Measurements from ENCODE around the gene OAF. TPM values are rescaled to one million over a fixed set of nuclear protein-coding genes. Genes with fewer than 3 reads are reported as not detected.

The OAF gene
- total RNA-seq, 1 donor from 2014 or later, result 40.2 TPM

- H3K4me3 Mint-ChIP-seq, result no peak overlapping the region
- TF ChIP-seq CTCF (conservative IDR thresholded peaks at IDR 0.05), result no peak
- DNase-seq (ENCODE audit: low read depth, low spot score), result no peak
- H3K27me3 Mint-ChIP-seq (ENCODE audit: low read depth), result no peaks in the 10 kb centered on the region
- no peaks in the 10 kb centered on the region for H3K9me3 Mint-ChIP-seq
- no peaks in the 10 kb centered on the region for H3K36me3 Mint-ChIP-seq (ENCODE audit: low read depth)
- no peak overlapping the region for H3K27ac Mint-ChIP-seq (ENCODE audit: unreplicated experiment)
- peaks cover 56% of the 10 kb centered on the region for H3K4me1 Mint-ChIP-seq
Measured at GRCh38 chr11:120220747-120221037, 9.9 kb downstream of the OAF start.

DNA sequence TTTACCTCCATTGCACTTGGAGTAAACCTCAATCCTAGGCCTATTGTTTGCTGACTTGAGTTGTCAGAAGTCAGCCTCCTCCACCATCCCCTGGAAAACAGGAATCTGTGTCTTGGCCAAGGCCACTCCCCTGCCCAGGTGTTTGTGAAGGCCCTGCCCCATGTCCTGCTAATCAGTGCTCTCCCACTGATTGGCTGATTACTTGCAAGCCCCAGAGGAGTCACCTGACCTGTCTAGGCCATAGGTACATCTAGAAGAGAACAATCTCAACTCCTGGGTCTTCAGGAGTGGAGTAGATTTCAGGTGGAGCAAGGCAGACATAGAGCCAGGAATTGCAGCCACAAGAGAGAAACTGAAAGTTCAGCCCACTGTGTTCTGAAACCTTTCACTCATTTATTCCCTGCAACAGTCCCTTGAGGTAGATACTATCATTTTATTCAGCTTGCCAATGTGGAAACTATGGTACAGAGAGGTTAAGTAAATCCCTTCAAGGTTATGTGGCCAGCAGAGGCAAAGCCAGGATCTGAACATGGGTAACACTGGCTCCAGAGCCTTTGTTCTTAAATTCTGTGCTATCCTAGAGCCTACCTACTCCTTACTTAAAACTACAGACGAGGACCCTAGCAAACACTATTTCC, 10.4 kb downstream of the OAF start:
- H3K9me3 Mint-ChIP-seq, result no peaks in the 10 kb centered on the region
- H3K36me3 Mint-ChIP-seq (ENCODE audit: low read depth), result no peaks in the 10 kb centered on the region
- H3K27ac Mint-ChIP-seq (ENCODE audit: unreplicated experiment), result no peak overlapping the region
- H3K27me3 Mint-ChIP-seq (ENCODE audit: low read depth), result no peaks in the 10 kb centered on the region
- no peak overlapping the region for H3K4me3 Mint-ChIP-seq
- DNase-seq (ENCODE audit: low read depth, low spot score), result no peak
- peaks cover 56% of the 10 kb centered on the region for H3K4me1 Mint-ChIP-seq
- no peak for TF ChIP-seq CTCF (conservative IDR thresholded peaks at IDR 0.05)

DNA sequence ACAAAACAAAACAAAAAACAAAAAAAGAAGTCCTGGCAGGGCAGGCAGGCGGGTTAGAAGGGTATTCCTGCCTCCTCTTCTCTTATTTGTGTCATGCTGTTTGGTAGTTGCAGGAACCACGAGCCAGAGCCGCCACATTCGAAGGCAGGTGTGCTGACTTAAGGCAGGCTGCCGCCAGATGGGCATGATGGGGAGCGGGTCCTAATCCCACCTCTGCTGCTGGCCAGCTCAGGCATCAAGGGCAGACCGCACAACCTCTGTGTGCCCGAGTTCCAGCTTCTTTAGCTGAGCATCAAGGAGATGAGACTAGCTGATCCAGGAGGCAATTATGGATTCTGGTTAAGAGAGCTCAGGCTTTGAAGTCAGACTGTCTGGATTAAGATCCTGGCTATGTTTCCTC, 12.1 kb downstream of the OAF start:
- no peak for DNase-seq (ENCODE audit: low read depth, low spot score)
- no peak for TF ChIP-seq CTCF (conservative IDR thresholded peaks at IDR 0.05)
- H3K9me3 Mint-ChIP-seq, result no peaks in the 10 kb centered on the region
- H3K4me1 Mint-ChIP-seq, result peaks cover 49% of the 10 kb centered on the region
- H3K27me3 Mint-ChIP-seq (ENCODE audit: low read depth), result no peaks in the 10 kb centered on the region
- no peak overlapping the region for H3K27ac Mint-ChIP-seq (ENCODE audit: unreplicated experiment)
- no peaks in the 10 kb centered on the region for H3K36me3 Mint-ChIP-seq (ENCODE audit: low read depth)
- H3K4me3 Mint-ChIP-seq, result no peak overlapping the region

DNA sequence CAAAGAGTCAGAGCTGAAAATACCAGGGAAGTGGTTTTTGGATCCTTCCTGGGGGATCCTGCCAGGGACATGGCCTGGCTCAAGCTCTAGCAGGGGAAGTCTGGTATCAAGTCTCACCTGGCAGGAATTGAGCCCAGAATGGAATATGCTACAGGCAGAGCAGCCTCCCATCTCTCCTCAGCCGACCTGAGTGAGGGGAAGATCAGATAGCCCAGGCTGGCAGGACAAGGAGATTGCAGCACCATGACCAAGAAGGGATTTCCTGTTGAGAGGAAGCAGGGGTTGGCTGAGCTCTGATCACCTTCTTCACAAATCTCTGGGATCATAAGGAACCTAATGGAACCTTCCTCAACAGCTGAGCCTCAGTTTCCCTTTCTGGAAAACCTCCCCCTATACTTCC, 13.0 kb downstream of the OAF start:
- DNase-seq (ENCODE audit: low read depth, low spot score), result no peak
- Mint-ChIP-seq H3K4me3 (no peak overlapping the region), H3K36me3 (ENCODE audit: low read depth) (no peaks in the 10 kb centered on the region), H3K27me3 (ENCODE audit: low read depth) (no peaks in the 10 kb centered on the region), H3K4me1 (peaks cover 43% of the 10 kb centered on the region), H3K27ac (ENCODE audit: unreplicated experiment) (no peak overlapping the region), H3K9me3 (no peaks in the 10 kb centered on the region)
- TF ChIP-seq CTCF (conservative IDR thresholded peaks at IDR 0.05), result no peak

- no peak overlapping the region for H3K4me3 Mint-ChIP-seq
- TF ChIP-seq CTCF (conservative IDR thresholded peaks at IDR 0.05), result no peak
- peaks cover 40% of the 10 kb centered on the region for H3K4me1 Mint-ChIP-seq
- peak overlapping the region; percentile 90 for H3K27ac Mint-ChIP-seq (ENCODE audit: unreplicated experiment)
- no peaks in the 10 kb centered on the region for H3K36me3 Mint-ChIP-seq (ENCODE audit: low read depth)
- no peak for DNase-seq (ENCODE audit: low read depth, low spot score)
- no peaks in the 10 kb centered on the region for H3K9me3 Mint-ChIP-seq
- no peaks in the 10 kb centered on the region for H3K27me3 Mint-ChIP-seq (ENCODE audit: low read depth)
Measured at GRCh38 chr11:120224361-120224760, 13.5 kb downstream of the OAF start.

Data from neural crest cell (in vitro differentiated cells).